Epithelial cell of proximal tubule (primary cell): ENCODE data around the gene SNRK. TPM values are rescaled to one million over a fixed set of nuclear protein-coding genes. Genes with fewer than 3 reads are reported as not detected.

ENCODE experiments used
- DNase-seq: peaks from one replicate; pipeline ENCODE4 v3.0.0-alpha.2; 2011; ENCODE audit warnings: low read depth
- H3K4me3 ChIP-seq: 2 replicates; pipeline ENCODE4 v1.5.1; 2011; ENCODE audit warnings: low read depth, mild to moderate bottlenecking, low read length
- CTCF ChIP-seq: conservative IDR thresholded peaks from 2 replicates; pipeline ENCODE4 v1.5.1; 2012; ENCODE audit warnings: low read depth, mild to moderate bottlenecking, low read length
- total RNA-seq: library from RNA; depleted of rRNA; stranded (reverse); fragments of >200 nt; gene quantifications from 2 replicates; pipeline ENCODE4 v1.2.3, GENCODE V29; 2015

Gene SNRK
- total RNA-seq, 1 donor from 2014 or later, result 12.9 TPM

GRCh38 chr3:43390255-43390588 is 103.9 kb downstream of the SNRK start:
- no peak overlapping the region for H3K4me3 ChIP-seq
- TF ChIP-seq CTCF, result no peak
- DNase-seq, result no peak

- DNase-seq, result no peak
- TF ChIP-seq CTCF, result no peak
These were observed 105.3 kb downstream of the SNRK start for GRCh38 chr3:43391621-43392020.

GRCh38 chr3:43394041-43394554 is 107.8 kb downstream of the SNRK start:
- no peak overlapping the region for H3K4me3 ChIP-seq
- no peak for DNase-seq

More at GRCh38 chr3:43391621-43392020, 105.3 kb downstream of the SNRK start:
- no peak overlapping the region for H3K4me3 ChIP-seq

GRCh38 chr3:43399034-43399433 is 112.7 kb downstream of the SNRK start:
- H3K4me3 ChIP-seq, result no peak overlapping the region
- TF ChIP-seq CTCF, result no peak
- DNase-seq, result no peak

More at GRCh38 chr3:43394041-43394554, 107.8 kb downstream of the SNRK start:
- TF ChIP-seq CTCF, result no peak

- no peak for TF ChIP-seq CTCF
- H3K4me3 ChIP-seq, result no peak overlapping the region
- DNase-seq, result no peak
These were observed 113.8 kb downstream of the SNRK start for GRCh38 chr3:43400167-43400566.

Other genes with a start within 250 kb of the SNRK start
- gene POMGNT2, start 180.5 kb upstream of the SNRK start, total RNA-seq, result 16.1 and 25.3 TPM in 2 replicates